ENCODE data around the gene CACNA1B.
"Not testable (repeated sequence)": the region's sequence is repeated elsewhere in the genome, so short reads cannot be mapped to it uniquely, and the experiment has no call there.

The CACNA1B gene

GRCh38 chr9:138019514-138019913 lies 141.9 kb downstream of the CACNA1B start:
- not testable (repeated sequence) for DNase-seq

GRCh38 chr9:138020120-138020794 lies 142.7 kb downstream of the CACNA1B start:
- no peak for DNase-seq

- DNase-seq, result no peak
Observed at GRCh38 chr9:138020795-138021182, 143.2 kb downstream of the CACNA1B start.

GRCh38 chr9:138021251-138022056 lies 143.9 kb downstream of the CACNA1B start:
- no peak for DNase-seq

- DNase-seq, result peak; percentile 27
Observed at GRCh38 chr9:138022121-138022741, 144.6 kb downstream of the CACNA1B start.

- no peak for DNase-seq
Observed at GRCh38 chr9:138022756-138023393, 145.3 kb downstream of the CACNA1B start.

- DNase-seq, result no peak
Observed at GRCh38 chr9:138023394-138024124, 146.0 kb downstream of the CACNA1B start.

GRCh38 chr9:138024131-138024530 lies 146.5 kb downstream of the CACNA1B start:
- DNase-seq, result no peak

GRCh38 chr9:138024831-138025291 lies 147.3 kb downstream of the CACNA1B start:
- DNase-seq, result no peak

- DNase-seq, result no peak
Observed at GRCh38 chr9:138025417-138025816, 147.8 kb downstream of the CACNA1B start.

- no peak for DNase-seq
Observed at GRCh38 chr9:138025908-138026307, 148.3 kb downstream of the CACNA1B start.

GRCh38 chr9:138028596-138028995 lies 151.0 kb downstream of the CACNA1B start:
- DNase-seq, result no peak

- DNase-seq, result no peak
Observed at GRCh38 chr9:138031186-138031585, 153.6 kb downstream of the CACNA1B start.

- no peak for DNase-seq
Observed at GRCh38 chr9:138033950-138034349, 156.4 kb downstream of the CACNA1B start.

GRCh38 chr9:138037140-138037539 lies 159.6 kb downstream of the CACNA1B start:
- DNase-seq, result no peak

- DNase-seq, result no peak
Observed at GRCh38 chr9:138038244-138038671, 160.7 kb downstream of the CACNA1B start.

- DNase-seq, result no peak
Observed at GRCh38 chr9:138040446-138041430, 163.2 kb downstream of the CACNA1B start.

GRCh38 chr9:138042146-138042545 lies 164.6 kb downstream of the CACNA1B start:
- DNase-seq, result no peak

GRCh38 chr9:138042640-138043039 lies 165.1 kb downstream of the CACNA1B start:
- no peak for DNase-seq

- DNase-seq, result no peak
Observed at GRCh38 chr9:138043061-138043410, 165.5 kb downstream of the CACNA1B start.

Data from NCI-H1694 treated with DMSO at 0.1 percent for 48 hours (cell line).